HG03097 (cell line): ENCODE data around the gene DHCR24.

Source experiments
- ATAC-seq: cut with Tn5 transposase; IDR thresholded peaks from one replicate; pipeline ENCODE4 v1.9.1; 2021; ENCODE audit not compliant: unreplicated experiment, low FRiP score

DHCR24 gene

GRCh38 chr1:54819733-54820132, 67.3 kb downstream of the DHCR24 start:
- ATAC-seq, result no peak

GRCh38 chr1:54819195-54819536, 67.8 kb downstream of the DHCR24 start:
- ATAC-seq, result no peak

DNA sequence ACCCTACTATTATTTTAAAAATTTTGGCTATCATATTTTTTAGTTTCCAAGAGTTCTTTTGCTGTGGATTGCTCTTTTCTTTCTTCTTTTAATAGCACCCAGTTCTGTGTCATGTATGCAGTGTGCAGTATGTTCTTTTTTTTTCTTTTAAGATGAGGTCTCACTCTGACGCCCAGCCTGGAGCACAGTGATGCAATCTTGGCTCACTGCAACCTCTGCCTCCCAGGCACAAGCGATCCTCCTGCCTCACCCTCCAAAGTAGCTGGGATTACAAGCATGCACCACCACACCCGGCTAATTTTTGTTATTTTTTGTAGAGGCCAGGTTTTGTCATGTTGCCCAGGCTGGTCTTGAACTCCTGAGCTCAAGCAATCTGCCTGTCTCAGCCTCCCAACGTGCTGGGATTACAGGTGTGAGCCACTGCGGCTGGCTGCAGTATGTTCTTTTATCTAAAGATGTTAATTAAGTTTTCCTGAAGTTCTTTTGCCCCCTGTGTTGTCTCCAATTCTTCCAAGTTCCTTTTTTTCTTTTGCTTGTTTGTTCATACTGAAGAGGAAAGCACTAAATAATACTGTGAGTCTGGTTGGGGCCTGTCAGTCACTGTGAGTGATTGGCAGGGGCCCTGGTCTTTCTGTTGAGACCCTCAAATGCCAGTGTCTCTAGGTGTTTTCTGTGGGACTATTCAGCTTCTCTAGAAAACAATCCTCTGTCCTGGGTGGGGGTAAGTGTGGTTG, 68.4 kb downstream of the DHCR24 start:
- ATAC-seq, result no peak

GRCh38 chr1:54816951-54817350, 70.0 kb downstream of the DHCR24 start:
- ATAC-seq, result no peak

DNA sequence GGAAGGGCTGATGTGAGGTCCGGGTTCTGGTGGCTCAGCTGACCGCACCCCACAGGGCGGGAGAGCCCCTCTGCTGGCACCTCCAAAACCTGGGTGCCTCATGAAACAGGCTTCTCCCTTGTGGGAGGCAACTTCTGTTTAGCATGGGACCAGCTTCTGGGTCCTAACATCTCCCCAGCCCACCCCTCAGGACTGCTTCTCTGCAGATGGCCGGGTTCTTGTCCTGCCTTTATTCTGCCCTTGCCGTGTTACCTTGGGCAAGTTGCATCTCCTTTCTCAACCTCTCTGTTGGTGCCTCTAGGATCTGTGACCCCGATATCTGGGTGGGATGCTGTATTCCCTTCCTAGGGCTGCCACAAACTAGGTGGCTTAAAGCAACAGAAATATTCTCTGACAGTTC, 70.9 kb downstream of the DHCR24 start:
- ATAC-seq, result no peak

- ATAC-seq, result no peak
Measured at GRCh38 chr1:54815086-54815876, 71.7 kb downstream of the DHCR24 start.

DNA sequence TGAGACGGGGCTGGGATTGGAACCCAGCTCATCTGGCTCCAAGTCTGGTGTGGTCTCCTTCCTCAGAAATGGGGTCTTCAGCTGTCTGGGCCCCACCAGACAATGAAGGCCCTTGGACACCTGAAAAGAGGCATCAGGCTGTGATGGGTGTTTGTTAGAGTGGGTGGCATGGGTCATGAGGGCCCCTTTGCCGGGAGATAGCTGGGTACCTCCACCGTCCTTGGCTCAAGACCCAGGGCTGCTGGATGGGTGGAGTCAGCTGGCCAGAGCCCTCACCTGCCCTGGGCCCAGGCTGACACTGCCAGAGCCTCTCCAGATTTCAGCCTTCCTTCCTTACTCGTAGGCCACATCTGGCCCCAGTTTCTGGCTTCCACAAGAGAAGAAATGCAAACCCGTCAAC, 72.4 kb downstream of the DHCR24 start:
- ATAC-seq, result no peak

- no peak for ATAC-seq
Measured at GRCh38 chr1:54814126-54814498, 72.9 kb downstream of the DHCR24 start.

DNA sequence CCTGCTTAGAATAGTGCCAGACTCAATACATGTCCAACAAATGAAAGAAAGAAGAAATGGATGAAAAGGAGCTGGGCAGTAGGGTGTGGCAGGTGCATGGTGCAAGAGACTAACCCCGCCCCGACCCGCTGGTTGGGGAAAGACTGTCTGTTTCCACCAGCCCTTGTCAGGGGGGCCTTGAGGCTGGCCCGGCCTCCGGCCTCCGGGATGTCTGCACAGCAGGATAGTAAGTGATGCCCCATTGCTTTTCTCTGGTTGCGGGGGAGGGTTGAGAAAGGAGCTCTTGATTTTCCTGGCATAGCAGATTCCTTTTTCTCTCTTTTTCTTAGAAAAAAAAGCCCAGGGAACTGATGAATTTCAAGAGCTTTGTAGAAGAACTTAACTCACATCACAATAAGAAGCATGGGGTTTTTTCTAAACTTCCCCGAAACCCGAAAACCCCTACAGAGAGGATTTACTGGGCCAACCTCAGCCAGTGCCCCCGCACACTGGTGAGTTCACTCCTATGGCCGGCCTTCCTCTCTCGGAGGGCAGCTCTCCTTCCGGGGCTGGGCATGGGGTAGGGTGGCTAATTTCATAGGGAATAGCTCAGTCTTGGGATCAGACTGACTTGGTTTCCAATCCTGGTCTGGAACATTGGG, 73.4 kb downstream of the DHCR24 start:
- no peak for ATAC-seq

GRCh38 chr1:54812801-54813484, 74.1 kb downstream of the DHCR24 start:
- ATAC-seq, result no peak

- no peak for ATAC-seq
Measured at GRCh38 chr1:54811739-54812655, 75.0 kb downstream of the DHCR24 start.

- no peak for ATAC-seq
Measured at GRCh38 chr1:54811066-54811465, 75.9 kb downstream of the DHCR24 start.

- ATAC-seq, result no peak
Measured at GRCh38 chr1:54810153-54810942, 76.6 kb downstream of the DHCR24 start.

DNA sequence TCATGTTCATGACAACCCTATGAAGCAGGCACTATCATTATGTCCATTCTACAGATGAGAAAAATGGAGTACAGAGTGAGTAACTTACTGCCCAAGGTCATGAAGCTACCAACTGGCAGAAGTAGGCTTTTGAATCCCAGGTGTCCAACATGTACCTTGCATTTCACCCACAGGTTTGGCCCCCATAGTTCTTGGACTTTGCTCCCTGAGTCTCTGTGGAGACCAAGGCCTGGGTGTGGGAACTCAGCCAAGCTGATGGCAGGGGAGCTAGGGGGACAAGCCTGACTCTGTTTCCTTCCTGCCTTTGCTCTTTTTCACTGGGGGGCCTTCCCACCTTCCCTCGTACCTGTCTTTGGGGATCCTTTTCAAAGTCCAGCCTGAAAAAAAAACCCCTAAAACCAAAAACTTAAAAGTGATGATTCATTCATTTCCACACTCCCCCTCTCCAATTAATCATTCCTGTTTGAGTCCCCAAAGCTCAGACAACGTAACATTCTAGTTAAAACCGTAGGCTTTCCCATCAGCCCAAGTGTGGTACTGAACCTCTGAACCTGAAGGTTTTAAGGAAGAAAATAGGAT, 77.4 kb downstream of the DHCR24 start:
- ATAC-seq, result no peak

GRCh38 chr1:54808443-54809207, 78.4 kb downstream of the DHCR24 start:
- no peak for ATAC-seq

GRCh38 chr1:54807756-54808155, 79.2 kb downstream of the DHCR24 start:
- no peak for ATAC-seq

GRCh38 chr1:54806931-54807611, 79.9 kb downstream of the DHCR24 start:
- ATAC-seq, result no peak

DNA sequence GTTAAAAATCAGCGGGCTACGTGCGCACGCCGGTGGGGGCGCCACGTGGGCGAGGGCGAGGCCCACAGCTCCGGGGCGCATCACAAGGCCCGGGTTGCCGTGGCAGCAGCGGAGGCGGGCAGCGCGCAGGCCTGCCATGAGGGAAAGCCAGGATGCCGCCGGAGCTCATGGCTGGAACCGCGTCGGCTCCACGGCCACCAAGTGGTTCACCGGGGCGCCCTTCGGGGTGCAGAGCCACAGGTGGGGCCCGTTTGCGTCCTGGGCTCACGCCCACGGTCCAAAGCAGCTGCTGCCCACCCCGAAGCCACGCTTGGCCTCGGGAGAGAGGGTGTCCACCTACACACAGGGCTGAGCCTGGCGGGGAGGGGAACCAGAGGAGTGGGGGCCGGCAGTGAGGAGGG, 81.0 kb downstream of the DHCR24 start:
- ATAC-seq, result no peak
